Measurements from ENCODE around the gene SPP2. TPM values are rescaled to one million over a fixed set of nuclear protein-coding genes. Genes with fewer than 3 reads are reported as not detected.

The SPP2 gene
- total RNA-seq, 1 experiment from 2014 or later, result not detected

DNA sequence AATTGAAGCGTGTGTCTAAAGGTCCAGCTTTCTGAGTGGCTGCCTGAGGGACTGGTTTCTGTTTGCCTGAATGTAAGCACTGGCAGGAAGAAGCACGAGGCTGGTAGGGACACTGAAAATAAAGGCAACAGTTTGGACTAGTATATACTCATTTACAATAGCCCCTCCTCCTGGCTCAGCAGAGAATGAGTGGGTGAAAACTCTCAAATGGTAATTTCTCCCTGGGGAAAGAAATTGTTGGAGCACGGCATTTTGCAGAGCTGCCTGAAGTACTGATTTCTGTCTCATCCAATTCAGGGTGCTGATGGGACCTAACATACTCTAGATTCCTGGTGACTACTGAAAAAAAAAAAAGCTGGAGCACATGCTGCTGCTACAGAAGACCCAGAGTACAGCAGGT is 17.3 kb upstream of the SPP2 start (continued):
- TF ChIP-seq, protein P1, sequence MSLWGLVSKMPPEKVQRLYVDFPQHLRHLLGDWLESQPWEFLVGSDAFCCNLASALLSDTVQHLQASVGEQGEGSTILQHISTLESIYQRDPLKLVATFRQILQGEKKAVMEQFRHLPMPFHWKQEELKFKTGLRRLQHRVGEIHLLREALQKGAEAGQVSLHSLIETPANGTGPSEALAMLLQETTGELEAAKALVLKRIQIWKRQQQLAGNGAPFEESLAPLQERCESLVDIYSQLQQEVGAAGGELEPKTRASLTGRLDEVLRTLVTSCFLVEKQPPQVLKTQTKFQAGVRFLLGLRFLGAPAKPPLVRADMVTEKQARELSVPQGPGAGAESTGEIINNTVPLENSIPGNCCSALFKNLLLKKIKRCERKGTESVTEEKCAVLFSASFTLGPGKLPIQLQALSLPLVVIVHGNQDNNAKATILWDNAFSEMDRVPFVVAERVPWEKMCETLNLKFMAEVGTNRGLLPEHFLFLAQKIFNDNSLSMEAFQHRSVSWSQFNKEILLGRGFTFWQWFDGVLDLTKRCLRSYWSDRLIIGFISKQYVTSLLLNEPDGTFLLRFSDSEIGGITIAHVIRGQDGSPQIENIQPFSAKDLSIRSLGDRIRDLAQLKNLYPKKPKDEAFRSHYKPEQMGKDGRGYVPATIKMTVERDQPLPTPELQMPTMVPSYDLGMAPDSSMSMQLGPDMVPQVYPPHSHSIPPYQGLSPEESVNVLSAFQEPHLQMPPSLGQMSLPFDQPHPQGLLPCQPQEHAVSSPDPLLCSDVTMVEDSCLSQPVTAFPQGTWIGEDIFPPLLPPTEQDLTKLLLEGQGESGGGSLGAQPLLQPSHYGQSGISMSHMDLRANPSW (CRISPR knock-in tag; conservative IDR thresholded peaks at IDR 0.05; ENCODE audit: low read depth), result no peak
- no peak for TF ChIP-seq KAT7 (CRISPR knock-in tag; IDR thresholded peaks at IDR 0.05; ENCODE audit: borderline replicate concordance)
- no peak for TF ChIP-seq TEAD4 (CRISPR knock-in tag; IDR thresholded peaks at IDR 0.05)

DNA sequence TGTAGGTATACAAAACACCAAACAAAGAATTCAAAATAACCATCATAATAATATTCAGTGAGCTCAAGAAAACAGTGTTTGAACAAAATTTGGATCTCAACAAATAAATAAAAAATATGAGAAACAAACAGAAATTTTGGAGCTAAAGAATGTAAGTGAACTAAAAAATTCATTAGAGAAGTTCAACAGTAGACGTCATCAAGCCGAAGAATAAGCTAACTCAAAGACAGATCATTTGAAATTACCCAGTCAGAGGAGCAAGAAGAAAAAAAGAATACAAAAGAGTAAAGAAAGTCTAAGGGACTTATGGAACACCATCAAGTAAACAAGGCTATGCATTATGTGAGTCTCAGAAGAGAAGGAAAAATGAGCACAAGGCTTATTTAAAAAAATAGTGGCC is 16.6 kb upstream of the SPP2 start:
- POLR2A ChIA-PET, result no interaction called here
- Mint-ChIP-seq H3K4me3 (no peak overlapping the region), H3K36me3 (peaks cover 5% of the 10 kb centered on the region; the same call in 1 of the 2 replicates), H3K4me1 (no peaks in the 10 kb centered on the region), H3K27me3 (ENCODE audit: low read depth) (no peaks in the 10 kb centered on the region; the same call in 1 of the 2 replicates), H3K9me3 (peaks cover 24% of the 10 kb centered on the region), H3K27ac (no peak overlapping the region)
- DNase-seq (ENCODE audit: low spot score) (no peak), ATAC-seq (no peak)
- no peak for TF ChIP-seq SMAD3 (CRISPR knock-in tag; IDR thresholded peaks at IDR 0.05; ENCODE audit: borderline replicate concordance)
- no peak for TF ChIP-seq ZNF423 (CRISPR knock-in tag; IDR thresholded peaks at IDR 0.05)
- TF ChIP-seq ZNF281 (CRISPR knock-in tag; IDR thresholded peaks at IDR 0.05), result no peak
- TF ChIP-seq GRHL2 (CRISPR knock-in tag; IDR thresholded peaks at IDR 0.05; ENCODE audit: insufficient replicate concordance, severe bottlenecking), result no peak
- CTCF ChIA-PET, result no interaction called here

GRCh38 chr2:234038076-234038802 is 12.3 kb upstream of the SPP2 start:
- no peaks in the 10 kb centered on the region for H3K4me1 Mint-ChIP-seq
- H3K27me3 Mint-ChIP-seq (ENCODE audit: low read depth), result no peaks in the 10 kb centered on the region; the same call in 1 of the 2 replicates
- peaks cover 5% of the 10 kb centered on the region; the same call in 1 of the 2 replicates for H3K36me3 Mint-ChIP-seq
- H3K4me3 Mint-ChIP-seq, result no peak overlapping the region
- CTCF ChIA-PET, result no interaction called here
- H3K9me3 Mint-ChIP-seq, result peaks cover 26% of the 10 kb centered on the region
- DNase-seq (ENCODE audit: low spot score) (no peak), ATAC-seq (no peak)
- TF ChIP-seq FOXJ3 (CRISPR knock-in tag; IDR thresholded peaks at IDR 0.05; ENCODE audit: borderline replicate concordance) (no peak), TEAD4 (CRISPR knock-in tag; IDR thresholded peaks at IDR 0.05) (no peak), RELA (CRISPR knock-in tag; IDR thresholded peaks at IDR 0.05; ENCODE audit: borderline replicate concordance) (no peak), IRF2 (CRISPR knock-in tag; IDR thresholded peaks at IDR 0.05; ENCODE audit: borderline replicate concordance, low read depth) (no peak), GABPB1 (CRISPR knock-in tag; IDR thresholded peaks at IDR 0.05) (no peak)
- TF ChIP-seq, protein P2, sequence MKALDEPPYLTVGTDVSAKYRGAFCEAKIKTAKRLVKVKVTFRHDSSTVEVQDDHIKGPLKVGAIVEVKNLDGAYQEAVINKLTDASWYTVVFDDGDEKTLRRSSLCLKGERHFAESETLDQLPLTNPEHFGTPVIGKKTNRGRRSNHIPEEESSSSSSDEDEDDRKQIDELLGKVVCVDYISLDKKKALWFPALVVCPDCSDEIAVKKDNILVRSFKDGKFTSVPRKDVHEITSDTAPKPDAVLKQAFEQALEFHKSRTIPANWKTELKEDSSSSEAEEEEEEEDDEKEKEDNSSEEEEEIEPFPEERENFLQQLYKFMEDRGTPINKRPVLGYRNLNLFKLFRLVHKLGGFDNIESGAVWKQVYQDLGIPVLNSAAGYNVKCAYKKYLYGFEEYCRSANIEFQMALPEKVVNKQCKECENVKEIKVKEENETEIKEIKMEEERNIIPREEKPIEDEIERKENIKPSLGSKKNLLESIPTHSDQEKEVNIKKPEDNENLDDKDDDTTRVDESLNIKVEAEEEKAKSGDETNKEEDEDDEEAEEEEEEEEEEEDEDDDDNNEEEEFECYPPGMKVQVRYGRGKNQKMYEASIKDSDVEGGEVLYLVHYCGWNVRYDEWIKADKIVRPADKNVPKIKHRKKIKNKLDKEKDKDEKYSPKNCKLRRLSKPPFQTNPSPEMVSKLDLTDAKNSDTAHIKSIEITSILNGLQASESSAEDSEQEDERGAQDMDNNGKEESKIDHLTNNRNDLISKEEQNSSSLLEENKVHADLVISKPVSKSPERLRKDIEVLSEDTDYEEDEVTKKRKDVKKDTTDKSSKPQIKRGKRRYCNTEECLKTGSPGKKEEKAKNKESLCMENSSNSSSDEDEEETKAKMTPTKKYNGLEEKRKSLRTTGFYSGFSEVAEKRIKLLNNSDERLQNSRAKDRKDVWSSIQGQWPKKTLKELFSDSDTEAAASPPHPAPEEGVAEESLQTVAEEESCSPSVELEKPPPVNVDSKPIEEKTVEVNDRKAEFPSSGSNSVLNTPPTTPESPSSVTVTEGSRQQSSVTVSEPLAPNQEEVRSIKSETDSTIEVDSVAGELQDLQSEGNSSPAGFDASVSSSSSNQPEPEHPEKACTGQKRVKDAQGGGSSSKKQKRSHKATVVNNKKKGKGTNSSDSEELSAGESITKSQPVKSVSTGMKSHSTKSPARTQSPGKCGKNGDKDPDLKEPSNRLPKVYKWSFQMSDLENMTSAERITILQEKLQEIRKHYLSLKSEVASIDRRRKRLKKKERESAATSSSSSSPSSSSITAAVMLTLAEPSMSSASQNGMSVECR (CRISPR knock-in tag; IDR thresholded peaks at IDR 0.05; ENCODE audit: borderline replicate concordance), result no peak
- TF ChIP-seq, protein P3, sequence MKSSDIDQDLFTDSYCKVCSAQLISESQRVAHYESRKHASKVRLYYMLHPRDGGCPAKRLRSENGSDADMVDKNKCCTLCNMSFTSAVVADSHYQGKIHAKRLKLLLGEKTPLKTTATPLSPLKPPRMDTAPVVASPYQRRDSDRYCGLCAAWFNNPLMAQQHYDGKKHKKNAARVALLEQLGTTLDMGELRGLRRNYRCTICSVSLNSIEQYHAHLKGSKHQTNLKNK (CRISPR knock-in tag; IDR thresholded peaks at IDR 0.05), result no peak
- H3K27ac Mint-ChIP-seq, result no peak overlapping the region
- POLR2A ChIA-PET, result no interaction called here

Measured in WTC11 (cell line).